ENCODE measurements around the gene BTBD9.

The BTBD9 gene

DNA sequence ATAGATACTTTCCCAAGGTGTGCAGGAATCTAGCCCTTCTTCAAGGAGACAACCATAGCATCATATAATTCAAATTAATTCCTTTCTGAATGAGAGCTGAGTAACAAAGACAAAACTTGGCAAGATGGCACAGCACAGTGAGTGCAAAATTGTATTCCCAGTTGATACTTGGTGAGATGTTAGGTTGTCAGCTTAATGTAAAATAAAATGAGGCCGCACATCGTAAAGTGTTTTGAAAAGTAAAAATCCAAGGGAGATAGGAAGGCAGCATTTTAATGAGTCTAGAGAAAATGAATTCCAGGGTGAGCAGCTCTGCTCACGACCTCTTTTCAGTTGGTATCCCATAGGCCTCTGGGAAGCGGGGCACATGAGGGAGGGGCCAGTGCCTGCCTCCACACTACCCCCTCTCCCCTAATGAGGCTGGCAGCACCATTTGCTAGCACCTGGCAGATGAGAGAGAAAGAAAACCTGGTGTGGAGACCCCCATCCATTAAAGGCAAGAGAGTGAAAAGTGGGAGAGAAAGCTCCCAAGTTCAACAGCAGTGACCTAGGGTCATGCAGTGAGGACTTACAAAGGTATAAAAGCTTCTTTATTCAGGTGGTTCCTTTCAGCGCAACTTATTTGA lies 158.4 kb downstream of the BTBD9 start:
- no peak for DNase-seq (ENCODE audit: low spot score)

- no peak for DNase-seq (ENCODE audit: low spot score)
Observed at GRCh38 chr6:38480036-38480435, 159.7 kb downstream of the BTBD9 start.

DNA sequence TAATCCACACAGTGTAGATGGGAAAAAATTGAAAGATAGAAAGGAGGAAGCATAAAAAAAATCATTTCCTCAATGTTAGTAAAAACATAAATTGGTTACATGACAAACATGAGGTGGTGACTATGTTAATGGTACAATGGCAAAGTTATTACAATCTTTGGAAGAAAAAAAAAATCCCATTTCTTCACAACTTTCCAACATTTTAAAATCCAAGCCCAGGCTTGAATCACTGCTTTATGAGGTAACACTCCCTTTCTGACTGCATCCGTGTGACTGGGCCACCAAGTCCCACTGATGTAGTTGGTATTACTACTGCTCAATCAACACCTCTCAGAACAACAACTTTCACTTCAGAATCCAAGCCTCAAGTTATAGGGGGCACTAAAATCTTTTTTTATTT lies 160.4 kb downstream of the BTBD9 start:
- DNase-seq (ENCODE audit: low spot score), result no peak

- DNase-seq (ENCODE audit: low spot score), result no peak
Observed at GRCh38 chr6:38477680-38478260, 162.0 kb downstream of the BTBD9 start.

DNA sequence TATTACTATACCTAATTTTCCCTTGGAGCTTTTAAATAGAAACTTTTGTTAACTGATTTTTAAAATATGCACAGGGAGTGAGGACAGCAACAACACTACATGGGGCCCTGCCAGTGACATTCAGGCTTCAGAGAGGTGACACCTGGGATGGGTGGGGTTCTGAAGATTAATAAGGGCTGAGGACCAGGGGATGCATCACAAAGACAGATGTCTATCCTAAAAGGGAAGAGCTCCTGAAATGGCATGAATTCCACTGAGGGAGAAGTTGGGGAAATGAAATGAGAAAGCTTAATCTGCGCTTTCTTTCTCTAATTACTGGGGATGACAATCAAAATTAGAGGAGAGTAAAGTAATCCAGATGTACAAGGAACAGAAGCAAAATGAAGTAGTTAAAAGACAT lies 162.8 kb downstream of the BTBD9 start:
- DNase-seq (ENCODE audit: low spot score), result no peak

- DNase-seq (ENCODE audit: low spot score), result no peak
Observed at GRCh38 chr6:38476141-38476540, 163.6 kb downstream of the BTBD9 start.

DNA sequence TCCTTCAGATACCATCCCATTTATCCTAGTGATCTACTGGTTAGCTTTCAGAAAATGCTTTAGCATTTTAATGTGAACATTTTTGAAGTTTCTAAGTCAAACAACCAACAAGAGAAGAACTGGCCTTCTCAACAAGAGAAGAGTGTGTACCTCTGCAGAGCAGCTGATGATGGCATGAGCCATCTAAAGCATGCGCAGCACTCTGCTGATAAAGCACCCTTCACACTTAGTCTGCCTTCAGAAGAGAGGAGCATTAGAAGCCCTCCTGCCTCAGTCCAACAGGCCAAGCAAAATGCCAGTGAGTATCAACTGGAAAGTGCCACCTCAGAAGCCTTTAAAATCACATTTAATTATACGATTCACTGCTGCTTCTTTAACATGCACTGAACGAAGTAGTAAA lies 169.2 kb downstream of the BTBD9 start:
- DNase-seq (ENCODE audit: low spot score), result no peak

GRCh38 chr6:38467566-38467965 lies 172.2 kb downstream of the BTBD9 start:
- no peak for DNase-seq (ENCODE audit: low spot score)

DNA sequence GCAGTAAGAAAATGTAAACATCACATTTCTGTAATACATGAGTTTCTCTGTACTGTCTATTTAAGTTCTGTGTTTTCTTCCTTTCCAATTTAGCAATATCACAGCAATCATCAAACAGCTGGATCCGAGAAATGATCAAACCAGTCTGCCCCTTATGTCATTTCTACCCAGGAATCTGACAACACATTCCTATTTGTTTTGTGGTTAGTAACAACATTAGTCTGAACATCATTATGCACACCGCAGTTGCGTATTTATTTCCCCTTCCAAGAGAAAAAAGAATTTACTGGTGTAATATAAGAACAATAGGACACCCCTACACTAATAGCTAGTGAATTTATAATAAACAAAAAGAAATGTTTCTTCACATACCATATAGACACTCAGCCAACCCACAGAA lies 179.5 kb downstream of the BTBD9 start:
- DNase-seq (ENCODE audit: low spot score), result no peak

DNA sequence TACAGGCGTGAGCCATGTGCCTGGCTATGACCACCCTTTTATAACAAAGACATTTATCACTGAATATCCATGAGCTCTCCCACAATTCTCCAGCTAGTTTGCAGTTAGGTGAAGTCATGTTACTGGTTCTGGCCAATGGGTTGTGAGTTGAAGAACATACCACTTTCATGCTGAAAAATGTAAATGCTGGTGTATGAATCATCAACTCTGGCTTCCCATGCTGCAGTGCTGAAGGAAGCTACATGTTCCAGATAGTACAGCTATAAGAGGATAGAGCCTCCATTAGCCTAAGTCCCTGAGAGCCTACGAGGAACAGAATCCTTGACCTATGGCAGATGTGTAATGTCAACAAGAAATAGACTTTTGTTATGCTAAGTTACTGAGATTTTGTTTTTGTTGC lies 180.4 kb downstream of the BTBD9 start:
- DNase-seq (ENCODE audit: low spot score), result no peak

GRCh38 chr6:38453861-38454260 lies 185.9 kb downstream of the BTBD9 start:
- DNase-seq (ENCODE audit: low spot score), result no peak

- no peak for DNase-seq (ENCODE audit: low spot score)
Observed at GRCh38 chr6:38452816-38453660, 186.7 kb downstream of the BTBD9 start.

DNA sequence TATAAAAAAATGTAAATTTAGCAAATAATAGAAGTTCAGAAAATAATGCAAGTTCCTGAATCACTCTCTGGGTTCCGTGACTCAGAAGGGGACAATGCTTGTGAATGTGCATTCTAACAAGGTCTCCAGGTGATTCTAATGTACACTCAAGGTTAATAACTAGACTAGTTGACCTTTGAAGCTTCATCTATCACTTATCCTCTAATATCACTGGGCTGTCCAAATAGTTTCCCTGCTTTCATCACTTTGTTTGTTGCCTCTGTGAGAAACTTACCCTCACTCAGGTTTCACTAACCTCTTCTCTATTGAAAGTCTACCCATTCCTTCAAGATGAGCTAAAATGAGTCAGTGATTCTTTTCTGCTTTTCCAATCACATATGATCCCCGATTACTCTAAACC lies 189.0 kb downstream of the BTBD9 start:
- no peak for DNase-seq (ENCODE audit: low spot score)

GRCh38 chr6:38445925-38446324 lies 193.8 kb downstream of the BTBD9 start:
- no peak for DNase-seq (ENCODE audit: low spot score)

DNA sequence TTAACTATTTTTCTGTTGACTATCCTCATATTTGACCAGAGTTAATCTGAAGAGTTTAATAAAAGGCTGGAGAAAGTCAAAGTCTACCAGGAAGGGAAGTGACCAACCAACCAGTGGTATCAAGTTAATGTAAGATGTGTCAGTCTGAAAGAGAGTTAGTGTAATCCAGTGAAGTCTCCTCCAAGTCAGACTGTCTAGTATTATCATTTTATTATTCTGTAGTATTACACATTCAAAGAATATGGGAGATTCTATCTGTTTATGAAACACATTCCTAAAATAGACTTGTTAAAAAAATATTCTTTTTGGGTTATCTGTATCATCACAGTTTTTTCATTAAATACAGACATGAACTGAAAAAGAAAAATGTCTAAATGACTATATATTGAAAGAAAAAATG lies 194.4 kb downstream of the BTBD9 start:
- no peak for DNase-seq (ENCODE audit: low spot score)

DNA sequence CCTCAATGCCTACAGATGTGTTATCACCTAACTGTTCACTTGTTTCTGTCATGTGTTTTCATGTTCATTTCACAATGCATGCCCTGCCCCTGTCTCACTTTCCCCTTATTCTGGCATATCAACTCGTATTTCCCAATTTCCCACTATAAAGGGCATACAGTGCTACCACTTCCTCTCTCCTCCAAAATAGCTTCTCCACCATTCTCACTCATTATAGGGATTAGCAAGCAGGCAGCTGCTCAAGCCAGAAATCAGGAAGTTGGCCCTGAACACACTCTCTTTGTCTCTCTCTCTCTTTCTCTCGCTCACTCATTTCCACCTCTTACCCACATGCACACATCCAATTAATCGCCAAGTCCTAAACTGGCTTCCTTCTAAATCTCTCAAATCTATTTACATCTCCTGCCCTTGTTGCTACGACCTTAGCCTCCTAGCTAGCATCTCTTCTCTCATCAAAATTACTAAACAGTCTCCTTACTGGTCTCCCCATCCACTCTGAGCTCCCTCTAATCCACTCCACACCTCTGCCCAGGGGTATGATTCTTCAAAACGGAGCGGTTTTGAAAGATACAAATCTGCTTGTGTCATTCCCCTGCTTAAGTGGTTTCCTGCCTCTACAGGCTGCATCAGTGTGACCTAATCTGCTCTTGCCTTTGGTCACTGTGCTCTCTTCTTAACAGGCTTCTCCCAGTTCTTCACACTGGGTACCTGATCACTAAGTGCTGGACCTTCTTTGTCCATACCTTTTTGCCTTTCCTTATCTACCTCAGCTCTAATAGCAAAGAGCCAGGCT lies 196.2 kb downstream of the BTBD9 start:
- DNase-seq (ENCODE audit: low spot score), result no peak

- DNase-seq (ENCODE audit: low spot score), result no peak
Observed at GRCh38 chr6:38438097-38438496, 201.6 kb downstream of the BTBD9 start.

DNA sequence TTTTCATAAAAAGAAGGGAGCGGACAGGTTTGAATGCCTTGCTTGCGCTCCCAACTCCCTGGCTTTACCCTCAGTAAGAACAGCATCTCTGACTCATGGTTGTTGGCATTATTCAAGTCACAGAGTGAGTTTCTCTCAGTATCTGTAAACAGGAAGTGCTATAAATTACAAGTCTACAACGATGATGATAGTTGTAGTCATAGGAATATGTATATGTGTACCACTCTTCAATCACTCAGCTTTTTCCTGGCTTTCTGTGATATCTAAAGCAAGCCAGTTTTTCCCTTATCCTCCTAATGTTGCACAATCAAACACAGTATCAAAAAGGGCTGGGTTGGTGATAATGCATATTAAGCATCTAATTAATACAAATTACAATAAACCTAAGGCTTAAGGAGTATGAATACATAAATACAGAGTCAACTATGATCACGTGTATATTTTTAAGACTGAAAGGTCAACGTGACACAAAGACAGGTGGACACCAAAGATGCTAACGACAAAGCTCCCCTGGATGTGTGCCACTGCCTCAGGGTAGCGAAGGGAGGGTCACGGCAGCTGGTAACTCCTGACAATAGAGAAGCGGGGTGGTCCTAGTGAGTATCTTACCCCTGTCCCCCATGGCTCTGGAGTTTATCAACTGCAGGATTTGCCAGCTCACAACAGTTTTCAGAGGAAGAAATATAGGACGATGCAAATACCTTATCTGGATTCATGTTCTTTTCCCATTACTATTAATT lies 202.8 kb downstream of the BTBD9 start:
- no peak for DNase-seq (ENCODE audit: low spot score)

GRCh38 chr6:38435330-38435729 lies 204.4 kb downstream of the BTBD9 start:
- no peak for DNase-seq (ENCODE audit: low spot score)

GRCh38 chr6:38434051-38434450 lies 205.7 kb downstream of the BTBD9 start:
- DNase-seq (ENCODE audit: low spot score), result no peak

DNA sequence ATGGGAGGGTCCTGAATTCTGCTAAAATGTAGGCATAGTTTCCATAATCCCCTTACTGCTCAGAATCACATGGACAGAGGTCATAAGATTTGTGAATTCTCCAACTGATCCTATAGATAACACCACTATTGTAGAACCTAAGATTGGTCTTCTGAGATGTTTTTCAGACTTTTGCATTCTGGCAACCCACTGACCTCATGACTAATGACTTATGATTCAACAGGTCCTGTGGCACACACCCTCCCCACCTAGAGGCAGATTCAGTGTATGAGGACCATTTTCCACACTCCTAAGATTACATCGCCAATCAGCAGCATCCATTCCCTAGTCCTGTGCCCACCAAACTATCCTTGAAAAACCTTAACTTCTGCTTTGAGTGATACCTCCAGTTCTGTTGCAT lies 207.2 kb downstream of the BTBD9 start:
- no peak for DNase-seq (ENCODE audit: low spot score)

DNA sequence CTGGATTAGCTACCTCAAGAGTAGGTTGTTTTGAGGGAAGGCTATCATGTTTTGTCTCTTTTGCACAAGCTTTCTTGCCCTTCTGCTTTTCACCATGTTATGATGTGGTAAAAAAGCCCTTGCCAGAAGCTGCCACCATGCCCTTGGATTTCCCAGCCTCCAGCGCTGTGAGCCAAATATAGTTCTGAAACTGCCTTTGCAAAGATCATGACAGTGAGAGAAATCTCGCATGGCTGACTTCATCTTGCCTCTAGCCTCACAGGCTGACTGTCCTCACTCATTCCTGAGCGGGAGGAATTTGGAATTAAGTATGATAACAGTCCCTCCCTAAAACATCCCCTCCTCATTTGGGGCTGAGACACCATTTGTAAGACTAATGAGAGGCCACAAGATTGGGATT lies 207.7 kb downstream of the BTBD9 start:
- no peak for DNase-seq (ENCODE audit: low spot score)
